GM12801 (cell line): Measurements from ENCODE around the gene TFDP1.

ENCODE experiments used
- TF ChIP-seq, protein P1 (sequence below): IDR thresholded peaks from one replicate; pipeline ENCODE4 v1.5.1; 2011; ENCODE audit warnings: control low read depth; ENCODE audit not compliant: insufficient read length; ENCODE audit errors: extremely low read depth

Gene TFDP1

GRCh38 chr13:113559901-113560644, 24.5 kb upstream of the TFDP1 start:
- TF ChIP-seq, protein P1, sequence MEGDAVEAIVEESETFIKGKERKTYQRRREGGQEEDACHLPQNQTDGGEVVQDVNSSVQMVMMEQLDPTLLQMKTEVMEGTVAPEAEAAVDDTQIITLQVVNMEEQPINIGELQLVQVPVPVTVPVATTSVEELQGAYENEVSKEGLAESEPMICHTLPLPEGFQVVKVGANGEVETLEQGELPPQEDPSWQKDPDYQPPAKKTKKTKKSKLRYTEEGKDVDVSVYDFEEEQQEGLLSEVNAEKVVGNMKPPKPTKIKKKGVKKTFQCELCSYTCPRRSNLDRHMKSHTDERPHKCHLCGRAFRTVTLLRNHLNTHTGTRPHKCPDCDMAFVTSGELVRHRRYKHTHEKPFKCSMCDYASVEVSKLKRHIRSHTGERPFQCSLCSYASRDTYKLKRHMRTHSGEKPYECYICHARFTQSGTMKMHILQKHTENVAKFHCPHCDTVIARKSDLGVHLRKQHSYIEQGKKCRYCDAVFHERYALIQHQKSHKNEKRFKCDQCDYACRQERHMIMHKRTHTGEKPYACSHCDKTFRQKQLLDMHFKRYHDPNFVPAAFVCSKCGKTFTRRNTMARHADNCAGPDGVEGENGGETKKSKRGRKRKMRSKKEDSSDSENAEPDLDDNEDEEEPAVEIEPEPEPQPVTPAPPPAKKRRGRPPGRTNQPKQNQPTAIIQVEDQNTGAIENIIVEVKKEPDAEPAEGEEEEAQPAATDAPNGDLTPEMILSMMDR, result no peak

- TF ChIP-seq, protein P1, result no peak
These were observed 23.7 kb upstream of the TFDP1 start for GRCh38 chr13:113560645-113561416.

- TF ChIP-seq, protein P1, result no peak
These were observed 23.0 kb upstream of the TFDP1 start for GRCh38 chr13:113561417-113562084.

- TF ChIP-seq, protein P1, result no peak
These were observed 22.3 kb upstream of the TFDP1 start for GRCh38 chr13:113562085-113562749.

GRCh38 chr13:113562844-113563243, 21.7 kb upstream of the TFDP1 start:
- TF ChIP-seq, protein P1, result no peak

DNA sequence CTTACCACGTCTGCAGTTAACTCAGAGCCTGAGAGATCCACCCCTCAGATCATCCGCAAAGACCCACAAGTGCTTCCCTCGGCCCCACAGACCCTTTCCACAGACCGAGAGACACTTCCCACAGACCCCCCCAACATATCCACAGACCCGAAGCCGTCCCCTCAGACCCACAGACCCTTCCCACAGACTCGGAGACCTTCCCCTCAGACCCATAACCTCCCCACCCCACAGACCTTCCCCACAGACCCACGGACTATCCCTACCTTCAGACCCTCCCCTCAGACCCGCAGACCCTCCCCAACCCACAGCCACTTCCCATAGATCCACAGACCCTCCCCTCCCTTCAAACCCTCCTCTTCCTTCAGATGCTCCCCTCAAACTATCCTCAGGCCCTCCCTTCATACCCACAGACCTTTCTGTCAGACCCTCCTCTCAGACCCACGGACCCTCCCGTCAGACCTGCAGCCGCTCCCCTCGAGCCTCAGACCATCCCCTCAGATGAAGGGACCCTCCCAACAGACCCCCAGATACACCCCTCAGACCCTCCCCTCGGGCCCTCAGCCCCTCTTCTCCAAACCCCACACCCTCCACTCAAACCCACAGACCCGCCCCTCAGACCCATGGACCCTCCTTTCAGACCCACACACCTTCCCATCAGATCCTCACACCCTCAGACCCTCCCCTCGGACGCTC, 20.1 kb upstream of the TFDP1 start:
- TF ChIP-seq, protein P1, result no peak
